ENCODE results near the gene SH2D3C. TPM values are rescaled to one million over a fixed set of nuclear protein-coding genes. Genes with fewer than 3 reads are reported as not detected.

Gene SH2D3C
- total RNA-seq, 4 donors from 2014 or later, result 6.1 to 12.1 (median 8.5) TPM

DNA sequence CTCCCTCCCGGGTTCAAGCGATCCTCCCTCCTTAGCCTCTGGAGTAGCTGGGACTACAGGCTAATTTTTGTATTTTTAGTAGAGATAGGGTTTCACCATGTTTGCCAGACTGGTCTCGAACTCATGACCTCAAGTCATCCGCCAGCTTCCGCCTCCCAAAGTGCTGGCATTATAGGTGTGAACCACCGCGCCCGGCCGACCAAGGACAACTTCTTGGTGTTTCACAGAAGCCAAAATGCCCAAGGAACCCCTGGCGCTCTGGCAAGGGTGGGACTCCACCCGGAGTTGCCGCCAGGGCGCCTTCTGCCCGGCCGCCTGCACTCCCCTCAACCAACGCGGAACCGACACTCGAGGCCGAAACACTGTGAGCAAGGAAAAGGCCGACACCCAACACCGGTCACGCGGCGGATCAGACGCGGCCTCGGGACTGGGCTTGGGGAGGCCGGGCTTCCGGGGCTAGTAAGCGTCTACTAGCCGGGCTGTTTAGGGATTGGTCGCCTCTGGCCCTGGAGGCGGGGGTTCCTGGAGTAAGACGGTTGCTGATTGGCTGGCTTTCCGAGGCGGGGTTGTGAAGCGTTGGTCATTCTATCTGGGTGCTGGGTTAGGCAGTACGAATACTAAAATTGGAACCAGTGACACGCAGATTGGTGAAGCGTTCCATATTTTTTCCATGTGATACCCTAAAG, 79.3 kb downstream of the SH2D3C start:
- H3K4me3 ChIP-seq, result peak overlapping the region in 1 of 2 donors; percentile 38
- peaks cover 0 to 21% (median 3%) of the 10 kb centered on the region in 3 donors for H3K4me1 ChIP-seq
- peaks cover 0 to 7% of the 10 kb centered on the region in 2 donors for H3K36me3 ChIP-seq
- peaks cover 6% of the 10 kb centered on the region for H3K27me3 ChIP-seq
- peak overlapping the region; percentile 42 to 90 (median 86) for H3K27ac ChIP-seq
- TF ChIP-seq, protein P1, sequence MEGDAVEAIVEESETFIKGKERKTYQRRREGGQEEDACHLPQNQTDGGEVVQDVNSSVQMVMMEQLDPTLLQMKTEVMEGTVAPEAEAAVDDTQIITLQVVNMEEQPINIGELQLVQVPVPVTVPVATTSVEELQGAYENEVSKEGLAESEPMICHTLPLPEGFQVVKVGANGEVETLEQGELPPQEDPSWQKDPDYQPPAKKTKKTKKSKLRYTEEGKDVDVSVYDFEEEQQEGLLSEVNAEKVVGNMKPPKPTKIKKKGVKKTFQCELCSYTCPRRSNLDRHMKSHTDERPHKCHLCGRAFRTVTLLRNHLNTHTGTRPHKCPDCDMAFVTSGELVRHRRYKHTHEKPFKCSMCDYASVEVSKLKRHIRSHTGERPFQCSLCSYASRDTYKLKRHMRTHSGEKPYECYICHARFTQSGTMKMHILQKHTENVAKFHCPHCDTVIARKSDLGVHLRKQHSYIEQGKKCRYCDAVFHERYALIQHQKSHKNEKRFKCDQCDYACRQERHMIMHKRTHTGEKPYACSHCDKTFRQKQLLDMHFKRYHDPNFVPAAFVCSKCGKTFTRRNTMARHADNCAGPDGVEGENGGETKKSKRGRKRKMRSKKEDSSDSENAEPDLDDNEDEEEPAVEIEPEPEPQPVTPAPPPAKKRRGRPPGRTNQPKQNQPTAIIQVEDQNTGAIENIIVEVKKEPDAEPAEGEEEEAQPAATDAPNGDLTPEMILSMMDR (IDR thresholded peaks at IDR 0.05), result peak in 3 of 4 experiments; percentile 35 to 61 (median 43)
- TF ChIP-seq EP300 (IDR thresholded peaks at IDR 0.05) (no peak), POLR2AphosphoS5 (IDR thresholded peaks at IDR 0.05) (peak; percentile 61), POLR2A (IDR thresholded peaks at IDR 0.05) (peak; percentile 45 to 49)
- ATAC-seq, result peak; percentile 99
- no peaks in the 10 kb centered on the region for H3K9me3 ChIP-seq
- WGBS, 2 donors (ENCODE audit: low coverage in 1 of 2), result 0 to 8% methylated on average over 2 to 21 of the region's 41 CpGs

DNA sequence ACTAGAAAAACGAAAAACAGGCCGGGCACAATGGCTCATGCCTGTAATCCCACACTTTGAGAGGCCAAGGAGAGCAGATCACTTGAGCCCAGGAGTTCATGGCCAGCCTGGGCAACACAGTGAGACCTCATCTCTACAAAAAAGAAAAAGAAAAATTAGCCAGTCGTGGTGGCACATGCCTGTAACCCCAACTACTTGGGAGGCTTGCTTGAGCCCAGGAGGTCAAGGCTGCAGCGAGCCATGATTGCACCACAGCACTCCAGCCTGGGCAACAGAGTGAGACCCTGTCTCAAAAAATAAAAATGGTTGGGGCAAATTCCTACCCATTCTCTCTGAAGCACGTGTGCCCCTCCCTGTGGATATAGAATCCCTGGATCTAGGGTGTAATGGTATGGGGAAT, 80.1 kb downstream of the SH2D3C start:
- H3K4me3 ChIP-seq, result no peak overlapping the region
- peaks cover 0 to 21% (median 3%) of the 10 kb centered on the region in 3 donors for H3K4me1 ChIP-seq
- 91 to 94% methylated on average over 5 of the region's 5 CpGs for WGBS, 2 donors (ENCODE audit: low coverage in 1 of 2)
- peaks cover under 1% of the 10 kb centered on the region for H3K27me3 ChIP-seq
- no peaks in the 10 kb centered on the region for H3K9me3 ChIP-seq
- TF ChIP-seq EP300 (IDR thresholded peaks at IDR 0.05), result no peak
- no peak for TF ChIP-seq POLR2AphosphoS5 (IDR thresholded peaks at IDR 0.05)
- no peak for TF ChIP-seq POLR2A (IDR thresholded peaks at IDR 0.05)
- TF ChIP-seq, protein P1 (IDR thresholded peaks at IDR 0.05), result no peak
- ATAC-seq, result no peak
- peaks cover 0 to 15% of the 10 kb centered on the region in 2 donors for H3K36me3 ChIP-seq
- H3K27ac ChIP-seq, result peak overlapping the region in 2 of 4 donors; percentile 86 to 87

DNA sequence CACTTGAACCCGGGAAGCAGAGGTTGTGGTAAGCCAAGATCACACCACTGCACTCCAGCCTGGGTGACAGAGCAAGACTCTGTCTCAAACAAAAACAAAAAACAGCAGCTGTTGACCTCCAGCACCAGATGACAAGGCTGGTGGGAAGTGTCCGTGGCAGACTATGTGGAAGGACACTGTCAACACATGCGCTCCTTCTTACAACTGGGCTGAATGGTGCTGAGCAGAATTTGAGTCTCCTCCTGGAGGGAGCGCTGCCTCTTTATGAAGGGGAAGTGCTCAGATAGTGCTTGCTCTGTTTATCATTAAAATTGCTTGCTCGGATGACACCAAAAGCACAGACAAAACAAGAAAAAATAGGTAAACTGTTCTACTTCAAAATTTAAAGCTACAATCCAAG, 80.9 kb downstream of the SH2D3C start:
- no peak overlapping the region for H3K4me3 ChIP-seq
- TF ChIP-seq EP300 (IDR thresholded peaks at IDR 0.05) (no peak), POLR2A (IDR thresholded peaks at IDR 0.05) (no peak), POLR2AphosphoS5 (IDR thresholded peaks at IDR 0.05) (no peak)
- TF ChIP-seq, protein P1 (IDR thresholded peaks at IDR 0.05), result no peak
- ATAC-seq, result no peak
- peaks cover 0 to 21% (median 3%) of the 10 kb centered on the region in 3 donors for H3K4me1 ChIP-seq
- peaks cover 0 to 20% of the 10 kb centered on the region in 2 donors for H3K36me3 ChIP-seq
- H3K27ac ChIP-seq, result peak overlapping the region in 1 of 4 donors; percentile 14
- H3K27me3 ChIP-seq, result no peaks in the 10 kb centered on the region
- WGBS, 2 donors (ENCODE audit: low coverage in 1 of 2), result 64 to 74% methylated on average over 3 to 4 of the region's 5 CpGs
- no peaks in the 10 kb centered on the region for H3K9me3 ChIP-seq

DNA sequence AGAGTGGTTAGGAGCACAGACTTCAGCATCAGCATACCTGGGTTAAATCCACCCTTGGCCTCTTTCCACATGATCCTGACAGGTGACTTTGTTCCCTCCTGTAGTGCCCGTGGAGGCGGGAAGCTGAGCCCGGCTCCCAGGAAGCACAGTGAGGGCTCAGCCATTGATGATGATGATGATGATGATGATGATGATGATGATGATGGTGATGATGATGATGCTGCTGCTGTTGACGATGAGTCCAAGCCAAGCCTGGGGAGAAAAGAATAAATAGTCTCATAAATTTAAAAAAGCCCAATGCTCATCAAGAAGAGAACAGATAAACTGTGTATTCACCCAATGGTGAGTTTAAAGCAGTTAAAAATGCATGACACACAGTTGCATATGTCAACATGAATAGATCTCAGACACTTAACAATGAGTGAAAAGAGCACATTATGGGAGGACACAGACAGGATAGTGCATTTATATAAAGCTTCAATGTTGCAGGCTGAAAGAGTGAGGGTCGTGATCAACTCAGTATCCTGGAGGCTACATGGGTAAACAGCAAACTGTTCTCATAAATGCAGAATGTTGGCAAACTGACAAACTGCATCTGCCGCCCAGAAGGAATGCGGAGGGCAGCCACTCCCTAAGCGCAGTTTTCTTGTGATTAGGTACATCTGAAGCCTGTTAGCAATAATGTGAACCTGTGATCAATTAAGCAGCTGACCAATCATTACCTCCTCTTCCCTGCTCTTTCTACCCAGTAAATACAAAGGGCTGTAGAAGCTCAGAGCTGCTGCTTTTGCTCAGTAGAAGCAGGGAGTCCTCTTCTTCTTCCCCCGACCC, 83.4 kb downstream of the SH2D3C start:
- no peak for ATAC-seq
- H3K4me3 ChIP-seq, result no peak overlapping the region
- H3K9me3 ChIP-seq, result no peaks in the 10 kb centered on the region
- H3K27me3 ChIP-seq, result no peaks in the 10 kb centered on the region
- peaks cover 0 to 41% of the 10 kb centered on the region in 2 donors for H3K36me3 ChIP-seq
- TF ChIP-seq POLR2AphosphoS5 (IDR thresholded peaks at IDR 0.05), result no peak
- TF ChIP-seq POLR2A (IDR thresholded peaks at IDR 0.05), result no peak
- TF ChIP-seq, protein P1 (IDR thresholded peaks at IDR 0.05), result no peak
- TF ChIP-seq EP300 (IDR thresholded peaks at IDR 0.05), result no peak
- H3K4me1 ChIP-seq, result peaks cover 0 to 19% (median 3%) of the 10 kb centered on the region in 3 donors
- H3K27ac ChIP-seq, result no peak overlapping the region
- 63% methylated on average over 4 to 7 of the region's 9 CpGs for WGBS, 2 donors (ENCODE audit: low coverage in 1 of 2)
